GM13976 (cell line): Measurements from ENCODE around the gene ADPRHL1.

Experiments used
- DNase-seq: peaks from one replicate; pipeline ENCODE4 v3.0.0; 2012; ENCODE audit warnings: low spot score
- in situ Hi-C: fragments of 300-500 bp; cut with MboI; formaldehyde crosslinking; loops from one replicate; pipeline ENCODE4 v1.12.0; 2022; ENCODE audit warnings: low sequenced_read_pairs, mixed read lengths, inconsistent platforms; ENCODE audit not compliant: unreplicated experiment
- TF ChIP-seq, protein P1 (sequence below): IDR thresholded peaks from 2 replicates; pipeline ENCODE4 v1.5.1; 2012; ENCODE audit warnings: borderline replicate concordance, mild to moderate bottlenecking; ENCODE audit not compliant: insufficient read depth; ENCODE audit errors: extremely low read depth, missing control alignments, control extremely low read depth

Gene ADPRHL1

DNA sequence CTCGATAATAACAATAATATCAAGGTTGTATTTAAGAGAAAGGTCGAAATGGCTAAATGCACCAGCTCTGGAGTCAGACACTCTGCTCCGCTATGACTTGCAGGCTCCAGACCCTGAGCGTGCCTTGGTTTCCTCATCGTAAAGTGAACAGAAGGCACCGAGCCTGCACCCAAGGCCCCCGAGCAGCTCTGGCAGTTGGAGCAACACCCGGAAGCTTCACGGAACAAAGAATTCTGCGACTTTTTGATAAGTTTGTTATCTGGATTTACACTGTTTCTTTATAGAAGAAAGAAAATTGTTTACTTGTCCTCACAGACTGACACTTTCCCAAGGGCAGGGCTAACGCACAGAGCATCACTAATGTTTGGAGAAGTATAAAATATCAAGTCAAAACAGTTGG, 93.7 kb downstream of the ADPRHL1 start:
- DNase-seq = no peak
- in situ Hi-C loops = no loop called here
- TF ChIP-seq, protein P1, sequence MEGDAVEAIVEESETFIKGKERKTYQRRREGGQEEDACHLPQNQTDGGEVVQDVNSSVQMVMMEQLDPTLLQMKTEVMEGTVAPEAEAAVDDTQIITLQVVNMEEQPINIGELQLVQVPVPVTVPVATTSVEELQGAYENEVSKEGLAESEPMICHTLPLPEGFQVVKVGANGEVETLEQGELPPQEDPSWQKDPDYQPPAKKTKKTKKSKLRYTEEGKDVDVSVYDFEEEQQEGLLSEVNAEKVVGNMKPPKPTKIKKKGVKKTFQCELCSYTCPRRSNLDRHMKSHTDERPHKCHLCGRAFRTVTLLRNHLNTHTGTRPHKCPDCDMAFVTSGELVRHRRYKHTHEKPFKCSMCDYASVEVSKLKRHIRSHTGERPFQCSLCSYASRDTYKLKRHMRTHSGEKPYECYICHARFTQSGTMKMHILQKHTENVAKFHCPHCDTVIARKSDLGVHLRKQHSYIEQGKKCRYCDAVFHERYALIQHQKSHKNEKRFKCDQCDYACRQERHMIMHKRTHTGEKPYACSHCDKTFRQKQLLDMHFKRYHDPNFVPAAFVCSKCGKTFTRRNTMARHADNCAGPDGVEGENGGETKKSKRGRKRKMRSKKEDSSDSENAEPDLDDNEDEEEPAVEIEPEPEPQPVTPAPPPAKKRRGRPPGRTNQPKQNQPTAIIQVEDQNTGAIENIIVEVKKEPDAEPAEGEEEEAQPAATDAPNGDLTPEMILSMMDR = no peak

DNA sequence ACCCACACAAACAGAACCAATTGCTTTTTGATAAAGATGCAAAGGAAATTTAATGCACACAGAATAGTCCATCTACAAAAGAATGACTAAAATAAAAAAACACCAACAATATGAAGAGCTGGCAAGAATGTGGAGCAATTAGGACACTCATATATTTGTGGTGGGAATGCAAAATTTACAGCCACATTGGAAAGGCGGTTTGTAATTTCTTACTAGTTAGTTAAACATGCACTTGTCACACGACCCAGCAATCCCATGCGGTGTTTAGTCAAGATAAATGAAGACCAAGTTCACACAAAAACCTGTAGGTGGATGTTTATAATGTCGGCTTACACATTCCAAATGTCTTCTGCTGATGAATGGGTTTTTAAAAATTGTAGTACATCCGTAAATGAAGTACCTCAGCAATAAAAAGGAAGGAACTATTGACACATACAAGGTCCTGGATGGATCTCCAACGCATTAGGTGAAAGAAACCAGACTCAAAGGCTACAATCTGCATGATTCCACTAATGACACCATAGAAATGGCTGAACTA, 94.6 kb downstream of the ADPRHL1 start:
- TF ChIP-seq, protein P1 = no peak
- in situ Hi-C loops = no loop called here
- DNase-seq = no peak

DNA sequence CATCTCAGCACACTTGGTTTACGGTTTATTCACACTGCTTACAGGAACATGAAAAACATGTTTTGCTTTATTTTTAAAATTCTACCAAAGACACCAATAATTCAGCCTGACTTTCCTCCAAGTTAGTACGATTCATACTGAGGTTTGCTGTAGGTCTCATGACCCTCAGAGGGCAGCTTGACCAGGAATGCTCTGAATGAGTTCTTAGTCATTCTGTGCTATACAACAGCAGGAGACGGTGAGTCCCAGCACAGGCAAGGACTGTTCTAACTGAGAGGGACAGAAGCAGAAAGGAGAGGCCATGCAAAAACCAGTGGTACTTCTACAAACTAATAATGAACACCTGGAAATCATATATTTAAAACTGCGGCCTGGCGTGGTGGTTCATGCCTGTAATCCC, 95.8 kb downstream of the ADPRHL1 start:
- TF ChIP-seq, protein P1 = no peak
- DNase-seq = no peak
- in situ Hi-C loops = no loop called here

DNA sequence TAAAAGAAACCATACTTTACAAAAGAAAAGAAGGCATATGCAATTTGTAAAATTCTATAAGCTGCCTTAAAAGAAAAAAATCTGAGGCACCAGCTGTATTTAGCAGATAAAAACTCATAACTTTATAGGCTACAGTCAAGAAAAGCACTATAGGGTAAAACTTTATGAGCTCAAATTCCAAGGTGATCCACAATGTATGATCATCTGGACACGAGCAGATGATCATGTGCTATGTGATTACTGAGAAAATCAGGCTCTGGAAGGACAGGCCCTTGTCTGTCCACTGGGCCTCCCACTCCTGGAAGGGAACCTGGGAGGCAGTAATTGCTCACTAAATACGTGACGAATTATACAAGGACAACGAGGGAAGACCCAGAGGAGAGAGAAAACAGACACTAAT, 96.7 kb downstream of the ADPRHL1 start:
- DNase-seq = no peak
- TF ChIP-seq, protein P1 = no peak
- in situ Hi-C loops = no loop called here

DNA sequence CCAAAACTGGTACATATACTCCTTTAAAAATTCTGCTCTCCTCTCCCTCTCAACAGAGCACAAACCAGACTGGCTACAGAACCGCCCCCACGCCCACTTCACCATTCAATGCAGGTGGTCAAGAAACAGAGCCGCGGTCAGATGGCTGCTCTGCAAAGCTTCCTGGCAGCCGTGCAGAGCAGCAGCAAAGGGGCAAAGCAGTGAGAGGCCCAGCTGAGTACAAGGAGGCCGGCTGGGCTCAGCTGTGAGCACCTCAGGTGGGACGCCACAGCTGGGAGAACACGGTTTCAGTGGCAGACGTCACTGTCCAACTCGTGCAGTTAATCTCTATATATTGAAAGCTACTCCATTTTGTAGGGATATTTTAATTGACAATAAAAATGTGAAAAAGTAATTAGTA, 97.7 kb downstream of the ADPRHL1 start:
- DNase-seq = no peak
- TF ChIP-seq, protein P1 = no peak
- in situ Hi-C loops = no loop called here

DNA sequence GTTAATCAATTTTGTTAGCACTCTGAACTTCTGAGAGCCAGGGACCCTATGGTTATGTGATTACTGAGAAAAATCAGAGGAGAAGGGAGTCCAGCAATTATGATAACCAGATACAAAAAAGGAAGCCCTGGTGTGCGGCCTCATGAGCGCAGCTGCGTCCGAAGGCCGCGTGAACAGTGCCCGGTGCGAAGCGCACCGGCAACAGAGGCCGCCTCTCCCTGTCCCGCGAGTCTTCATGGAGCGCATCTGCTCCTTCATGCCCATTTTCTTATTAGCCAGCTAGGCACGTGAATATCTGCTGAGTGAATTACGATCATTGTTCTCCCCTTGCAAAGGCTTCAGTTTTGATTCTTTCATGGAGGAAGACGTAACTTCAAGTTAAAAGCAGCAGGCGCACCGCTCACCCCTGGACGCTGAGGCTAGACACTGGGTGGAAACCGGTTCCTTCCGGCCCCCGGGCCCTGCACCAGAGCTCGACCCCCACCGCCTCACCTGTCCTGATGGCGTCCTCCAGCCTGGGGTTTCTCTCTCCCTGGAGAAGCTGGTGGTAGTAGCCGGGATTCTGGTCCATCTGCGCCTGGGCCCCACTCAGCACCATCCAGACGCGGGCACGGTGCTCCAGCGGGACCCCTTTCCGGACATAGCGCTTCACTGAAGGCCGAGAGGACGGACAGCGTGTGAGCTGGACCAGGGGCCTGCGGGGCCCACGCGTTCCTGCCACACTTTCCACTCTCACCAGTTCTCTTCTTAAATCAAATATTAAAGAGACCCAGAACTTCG, 98.3 kb downstream of the ADPRHL1 start:
- TF ChIP-seq, protein P1 = no peak
- in situ Hi-C loops = no loop called here
- DNase-seq = no peak
